Body of pancreas (tissue), 4 donors: ENCODE results near the gene MT3. TPM values are rescaled to one million over a fixed set of nuclear protein-coding genes. Genes with fewer than 3 reads are reported as not detected.
A peak's percentile ranks its signal among the peaks of the same experiment; 100 is the strongest.

Experiments used
- ATAC-seq: fragments of 150-250 bp; one replicate; pipeline ENCODE4 v1.9.1; 2016
- DNase-seq, 4 donors: peaks; one replicate each; pipeline ENCODE4 v3.0.0-alpha.2; 2019
- H3K27ac ChIP-seq, 4 donors: fragments of 200-600 bp; sonication (generic); 1 replicate in 3 of 4; 2 replicates in 1 of 4; pipeline versions ENCODE4 v1.5.1 to v1.6.1; 2016 to 2019; ENCODE audit warnings: mild to moderate bottlenecking in 1 of 4, mixed read lengths in 1 of 4, moderate library complexity in 1 of 4
- H3K27me3 ChIP-seq, 2 donors: fragments of 200-600 bp; sonication (generic); one replicate each; pipeline ENCODE4 v1.6.0; 2016; ENCODE audit warnings: mild to moderate bottlenecking in 1 of 2
- H3K36me3 ChIP-seq, 2 donors: fragments of 200-600 bp; sonication (generic); replicated peaks in 1 of 2; 2 replicates each; pipeline ENCODE4 v1.5.1; 2016; ENCODE audit warnings: low read depth in 2 of 2; ENCODE audit not compliant: insufficient read depth in 1 of 2
- H3K4me1 ChIP-seq: fragments of 200-600 bp; sonication (generic); one replicate; pipeline ENCODE4 v1.6.0; 2016
- H3K4me3 ChIP-seq, 2 donors: fragments of 200-600 bp; sonication (generic); 1 replicate in 1 of 2; 2 replicates in 1 of 2; pipeline ENCODE4 v1.5.1; 2016 to 2019
- H3K9me3 ChIP-seq, 3 donors: fragments of 200-600 bp; sonication (generic); 1 replicate in 2 of 3; 2 replicates in 1 of 3; pipeline ENCODE4 v1.5.1; 2016
- POLR2A ChIP-seq, 3 donors: fragments of 450-650 bp; IDR thresholded peaks; one replicate each; pipeline ENCODE4 v1.6.1; 2016; ENCODE audit warnings: antibody characterized with exemption in 3 of 3, mild to moderate bottlenecking in 2 of 3
- whole genome bisulfite sequencing, 2 donors: methylation state at CpG; one replicate each; pipeline ENCODE4 v1.1.5; 2017; 5-methylcytosine and 5-hydroxymethylcytosine counted together
- intact Hi-C: fragments of 100-400 bp; cut with DNase I; formaldehyde crosslinking; loops from one replicate; pipeline ENCODE4 v1.15.1; 2023
- total RNA-seq, 2 donors: library from RNA; depleted of rRNA; stranded (reverse); fragments of >200 nt; gene quantifications; one replicate each; pipeline ENCODE4 v1.1.0, GENCODE V29; 2016
- TF ChIP-seq, protein P1 (sequence below), 7 experiments: fragments of 450-650 bp in 4 of 7; fragments of 200-600 bp in 3 of 7; sonication (generic) in 3 of 7; IDR thresholded peaks; one replicate each; pipeline ENCODE4 v1.5.1; 2016 to 2019; ENCODE audit warnings: antibody characterized with exemption in 7 of 7

MT3 gene
- total RNA-seq, 2 donors from 2014 or later: not detected

GRCh38 chr16:56554441-56554840 is 34.9 kb upstream of the MT3 start:
- H3K27me3 ChIP-seq: no peaks in the 10 kb centered on the region
- ATAC-seq: no peak
- no peak for DNase-seq
- TF ChIP-seq POLR2A (IDR thresholded peaks at IDR 0.05): no peak
- TF ChIP-seq, protein P1, sequence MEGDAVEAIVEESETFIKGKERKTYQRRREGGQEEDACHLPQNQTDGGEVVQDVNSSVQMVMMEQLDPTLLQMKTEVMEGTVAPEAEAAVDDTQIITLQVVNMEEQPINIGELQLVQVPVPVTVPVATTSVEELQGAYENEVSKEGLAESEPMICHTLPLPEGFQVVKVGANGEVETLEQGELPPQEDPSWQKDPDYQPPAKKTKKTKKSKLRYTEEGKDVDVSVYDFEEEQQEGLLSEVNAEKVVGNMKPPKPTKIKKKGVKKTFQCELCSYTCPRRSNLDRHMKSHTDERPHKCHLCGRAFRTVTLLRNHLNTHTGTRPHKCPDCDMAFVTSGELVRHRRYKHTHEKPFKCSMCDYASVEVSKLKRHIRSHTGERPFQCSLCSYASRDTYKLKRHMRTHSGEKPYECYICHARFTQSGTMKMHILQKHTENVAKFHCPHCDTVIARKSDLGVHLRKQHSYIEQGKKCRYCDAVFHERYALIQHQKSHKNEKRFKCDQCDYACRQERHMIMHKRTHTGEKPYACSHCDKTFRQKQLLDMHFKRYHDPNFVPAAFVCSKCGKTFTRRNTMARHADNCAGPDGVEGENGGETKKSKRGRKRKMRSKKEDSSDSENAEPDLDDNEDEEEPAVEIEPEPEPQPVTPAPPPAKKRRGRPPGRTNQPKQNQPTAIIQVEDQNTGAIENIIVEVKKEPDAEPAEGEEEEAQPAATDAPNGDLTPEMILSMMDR (IDR thresholded peaks at IDR 0.05): no peak
- peaks cover 6% of the 10 kb centered on the region for H3K4me1 ChIP-seq
- H3K36me3 ChIP-seq: no peaks in the 10 kb centered on the region
- no peak overlapping the region for H3K27ac ChIP-seq
- no peak overlapping the region for H3K4me3 ChIP-seq
- whole genome bisulfite sequencing, 2 donors: 88 to 91% methylated on average over 8 to 10 of the region's 10 CpGs
- intact Hi-C loops: no loop called here
- no peaks in the 10 kb centered on the region for H3K9me3 ChIP-seq

DNA sequence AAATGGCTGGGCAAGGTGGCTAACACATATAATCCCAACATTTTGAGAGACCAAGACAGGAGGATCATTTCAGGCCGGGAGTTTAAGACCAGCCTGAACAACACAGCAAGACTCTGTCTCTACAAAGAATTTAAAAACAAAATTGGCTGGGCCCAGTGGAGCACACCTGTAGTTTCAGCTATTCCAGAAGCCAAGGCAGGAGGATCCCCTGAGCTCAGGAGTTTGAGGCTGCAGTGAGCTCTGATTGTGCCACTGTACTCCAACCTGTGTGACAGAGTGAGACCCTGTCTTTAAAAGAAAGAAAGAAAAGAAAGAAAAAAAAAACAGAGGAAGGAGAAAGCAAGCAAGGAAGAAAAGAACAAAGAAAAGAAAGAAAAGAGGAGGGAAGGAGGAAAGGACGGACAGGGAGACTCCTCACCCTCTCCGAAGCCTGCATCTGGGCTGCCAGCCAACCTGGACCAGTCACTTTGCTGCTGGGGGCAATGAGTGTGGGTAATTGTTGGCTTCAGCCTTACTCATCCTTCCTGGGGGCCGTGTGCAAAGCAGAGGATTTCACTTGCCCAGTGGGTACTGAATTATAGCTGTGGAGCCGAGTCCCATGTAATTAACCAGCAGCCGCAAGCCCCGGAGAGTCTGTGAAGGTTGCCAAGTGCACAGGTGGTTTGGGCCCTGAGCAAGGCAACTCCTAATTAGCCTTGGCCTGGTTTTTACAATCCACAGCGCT is 31.1 kb upstream of the MT3 start:
- Histone ChIP-seq H3K4me1 (no peaks in the 10 kb centered on the region), H3K4me3 (no peak overlapping the region), H3K27ac (no peak overlapping the region), H3K9me3 (no peaks in the 10 kb centered on the region), H3K27me3 (no peaks in the 10 kb centered on the region), H3K36me3 (no peaks in the 10 kb centered on the region)
- TF ChIP-seq, protein P1 (IDR thresholded peaks at IDR 0.05): no peak
- no peak for TF ChIP-seq POLR2A (IDR thresholded peaks at IDR 0.05)
- no peak for ATAC-seq
- 49 to 56% methylated on average over 6 to 8 of the region's 8 CpGs for WGBS, 2 donors
- intact Hi-C loops: no loop called here
- DNase-seq: peak in 3 of 4 donors; percentile 16 to 57 (median 39)

GRCh38 chr16:56559109-56559508 is 30.2 kb upstream of the MT3 start:
- no peak overlapping the region for H3K27ac ChIP-seq
- TF ChIP-seq POLR2A (IDR thresholded peaks at IDR 0.05): no peak
- TF ChIP-seq, protein P1 (IDR thresholded peaks at IDR 0.05): no peak
- no peaks in the 10 kb centered on the region for H3K36me3 ChIP-seq
- 85 to 92% methylated on average over 4 of the region's 4 CpGs for WGBS, 2 donors
- DNase-seq: no peak
- intact Hi-C loops: no loop called here
- no peak overlapping the region for H3K4me3 ChIP-seq
- H3K9me3 ChIP-seq: no peaks in the 10 kb centered on the region
- no peaks in the 10 kb centered on the region for H3K27me3 ChIP-seq
- H3K4me1 ChIP-seq: no peaks in the 10 kb centered on the region
- no peak for ATAC-seq

- no peak for TF ChIP-seq POLR2A (IDR thresholded peaks at IDR 0.05)
- TF ChIP-seq, protein P1 (IDR thresholded peaks at IDR 0.05): no peak
- WGBS, 2 donors: 22 to 41% methylated on average over 1 of the region's 1 CpG
These were observed 28.9 kb upstream of the MT3 start for GRCh38 chr16:56560447-56560846.

GRCh38 chr16:56561126-56561525 is 28.2 kb upstream of the MT3 start:
- no peak for DNase-seq
- ATAC-seq: no peak
- Histone ChIP-seq H3K9me3 (no peaks in the 10 kb centered on the region), H3K27me3 (no peaks in the 10 kb centered on the region), H3K4me3 (no peak overlapping the region), H3K4me1 (no peaks in the 10 kb centered on the region), H3K36me3 (no peaks in the 10 kb centered on the region), H3K27ac (no peak overlapping the region)
- TF ChIP-seq, protein P1 (IDR thresholded peaks at IDR 0.05): no peak
- no peak for TF ChIP-seq POLR2A (IDR thresholded peaks at IDR 0.05)
- intact Hi-C loops: no loop called here
- WGBS, 2 donors: 50 to 95% methylated on average over 1 of the region's 1 CpG

More at GRCh38 chr16:56560447-56560846, 28.9 kb upstream of the MT3 start:
- no peak for DNase-seq
- Histone ChIP-seq H3K27me3 (no peaks in the 10 kb centered on the region), H3K9me3 (no peaks in the 10 kb centered on the region), H3K27ac (no peak overlapping the region), H3K4me3 (no peak overlapping the region), H3K36me3 (no peaks in the 10 kb centered on the region), H3K4me1 (no peaks in the 10 kb centered on the region)
- intact Hi-C loops: no loop called here
- no peak for ATAC-seq
